Adrenal gland (tissue), 12 donors: ENCODE results near the gene C6orf15. TPM values are rescaled to one million over a fixed set of nuclear protein-coding genes. Genes with fewer than 3 reads are reported as not detected.

Source experiments
- DNase-seq, 7 donors: peaks; one replicate each; pipeline ENCODE4 v3.0.0-alpha.2; 2019 to 2020
- H3K27ac ChIP-seq, 5 donors: fragments of 200-600 bp; sonication (generic) in 4 of 5; 1 replicate in 3 of 5; 2 replicates in 2 of 5; pipeline versions ENCODE4 v1.5.1 to v1.8.0; 2016 to 2020; ENCODE audit warnings: mild to moderate bottlenecking in 1 of 5
- H3K27me3 ChIP-seq: fragments of 200-600 bp; 2 replicates; pipeline ENCODE4 v1.8.0; 2021
- H3K36me3 ChIP-seq, 2 donors: fragments of 200-600 bp; replicated peaks in 1 of 2; 1 replicate in 1 of 2; 2 replicates in 1 of 2; pipeline versions ENCODE4 v1.5.1 to v1.8.0; 2018 to 2022
- H3K4me1 ChIP-seq, 2 donors: fragments of 200-600 bp; replicated peaks in 1 of 2; 1 replicate in 1 of 2; 2 replicates in 1 of 2; pipeline versions ENCODE4 v1.5.1 to v1.8.0; 2018 to 2021
- H3K4me3 ChIP-seq, 4 donors: fragments of 200-600 bp; sonication (generic) in 3 of 4; one replicate each; pipeline ENCODE4 v1.5.1; 2016 to 2018
- H3K9me3 ChIP-seq, 3 donors: fragments of 200-600 bp; sonication (generic) in 1 of 3; replicated peaks in 1 of 3; 1 replicate in 2 of 3; 2 replicates in 1 of 3; pipeline versions ENCODE4 v1.5.1 to v1.8.0; 2016 to 2021
- CTCF ChIP-seq, 6 experiments: fragments of 450-650 bp in 4 of 6; fragments of 200-600 bp in 2 of 6; sonication (generic) in 1 of 6; IDR thresholded peaks; 1 replicate in 5 of 6; 2 replicates in 1 of 6; pipeline versions ENCODE4 v1.5.1 to v1.8.0; 2016 to 2021; ENCODE audit warnings: antibody characterized with exemption in 6 of 6, mild to moderate bottlenecking in 2 of 6, moderate library complexity in 1 of 6
- POLR2A ChIP-seq, 2 donors: fragments of 450-650 bp; IDR thresholded peaks; one replicate each; pipeline ENCODE4 v1.6.1; 2017; ENCODE audit warnings: antibody characterized with exemption in 2 of 2, mild to moderate bottlenecking in 2 of 2, moderate library complexity in 1 of 2
- WGBS, 4 donors: extraction: QIAGEN DNeasy Blood & Tissue Kit in 2 of 4; methylation state at CpG; one replicate each; pipeline versions ENCODE4 v1.1.5 to v1.1.7; 2013 to 2017; 5-methylcytosine and 5-hydroxymethylcytosine counted together
- intact Hi-C, 2 donors: fragments of 100-400 bp; cut with DNase I; formaldehyde crosslinking; loops; one replicate each; pipeline versions ENCODE4 v1.14.1 to v1.15.0; 2022 to 2023
- polyA plus RNA-seq, 3 donors: library from polyadenylated mRNA; stranded (reverse); fragments of 200-250 nt in 2 of 3; fragments of 350-450 nt in 1 of 3; fragmentation: Illumina TruSeq in 1 of 3; extraction: RNeasy Lipid Tissue Mini Kit (QIAGEN cat#74804) in 1 of 3; gene quantifications; one replicate each; pipeline ENCODE4 v1.2.3, GENCODE V29; 2013 to 2014
- total RNA-seq, 9 donors: library from RNA; depleted of rRNA in 4 of 9; stranded (reverse); fragments of >200 nt in 4 of 9; fragments of 120-200 nt in 1 of 9; fragmentation: NEBNext Ultra II Directional in 1 of 9; extraction: Animal tissue kit (Norgen Biotek cat#: 25700) in 1 of 9; gene quantifications; one replicate each; pipeline versions ENCODE4 v1.1.0 to v1.2.4, GENCODE V29; 2013 to 2023
- donor health status: healthy with polysubstance abuse.
- donor health status: Bipolar disorder and iron deficiency.
- donor health status: DM: yes; HTN: yes; CAD: no.
- donor health status: DM: no; HTN: no; CAD: no.
- donor health status: DM: no; HTN: no; CAD: no.
- donor health status: DM: yes; HTN: yes; CAD: no.

Gene C6orf15
- total and polyA plus RNA-seq, 12 donors: not detected

- TF ChIP-seq CTCF (IDR thresholded peaks at IDR 0.05): no peak
- TF ChIP-seq POLR2A (IDR thresholded peaks at IDR 0.05): no peak
- no peak overlapping the region for H3K27ac ChIP-seq
- H3K4me1 ChIP-seq: peaks cover 5% of the 10 kb centered on the region in 2 donors
- H3K36me3 ChIP-seq: peaks cover 0 to 2% of the 10 kb centered on the region in 2 donors
- DNase-seq: no peak
- WGBS, 4 donors: 88 to 93% (median 90%) methylated on average over 7 of the region's 7 CpGs
- H3K27me3 ChIP-seq: no peaks in the 10 kb centered on the region
- intact Hi-C loops: no loop called here
- H3K9me3 ChIP-seq: no peaks in the 10 kb centered on the region
- no peak overlapping the region for H3K4me3 ChIP-seq
Observed at GRCh38 chr6:31152781-31153180, 40.4 kb upstream of the C6orf15 start.

GRCh38 chr6:31149827-31150447 lies 37.6 kb upstream of the C6orf15 start:
- no peaks in the 10 kb centered on the region for H3K4me1 ChIP-seq
- intact Hi-C loops: no loop called here
- TF ChIP-seq CTCF (IDR thresholded peaks at IDR 0.05) (no peak), POLR2A (IDR thresholded peaks at IDR 0.05) (no peak)
- no peak for DNase-seq
- H3K36me3 ChIP-seq: no peaks in the 10 kb centered on the region
- WGBS, 4 donors: 93 to 98% (median 96%) methylated on average over 5 to 6 of the region's 6 CpGs
- H3K27me3 ChIP-seq: no peaks in the 10 kb centered on the region
- H3K9me3 ChIP-seq: no peaks in the 10 kb centered on the region
- no peak overlapping the region for H3K4me3 ChIP-seq
- no peak overlapping the region for H3K27ac ChIP-seq

GRCh38 chr6:31145386-31145785 lies 33.0 kb upstream of the C6orf15 start:
- Histone ChIP-seq H3K36me3 (no peaks in the 10 kb centered on the region), H3K27ac (no peak overlapping the region), H3K27me3 (no peaks in the 10 kb centered on the region), H3K4me1 (no peaks in the 10 kb centered on the region), H3K9me3 (no peaks in the 10 kb centered on the region), H3K4me3 (no peak overlapping the region)
- 91 to 97% (median 94%) methylated on average over 10 of the region's 10 CpGs for WGBS, 4 donors
- DNase-seq: no peak
- no peak for TF ChIP-seq POLR2A (IDR thresholded peaks at IDR 0.05)
- intact Hi-C loops: no loop called here

- intact Hi-C loops: no loop called here
- Histone ChIP-seq H3K36me3 (no peaks in the 10 kb centered on the region), H3K27ac (no peak overlapping the region), H3K9me3 (no peaks in the 10 kb centered on the region), H3K4me1 (no peaks in the 10 kb centered on the region), H3K4me3 (no peak overlapping the region), H3K27me3 (no peaks in the 10 kb centered on the region)
- TF ChIP-seq POLR2A (IDR thresholded peaks at IDR 0.05): no peak
- TF ChIP-seq CTCF (IDR thresholded peaks at IDR 0.05): no peak
- 79 to 92% (median 85%) methylated on average over 6 to 11 of the region's 11 CpGs for WGBS, 4 donors
- no peak for DNase-seq
Observed at GRCh38 chr6:31144970-31145340, 32.6 kb upstream of the C6orf15 start.

GRCh38 chr6:31144296-31144969 lies 32.1 kb upstream of the C6orf15 start:
- intact Hi-C loops: no loop called here
- no peak for DNase-seq

More at GRCh38 chr6:31144296-31144969, 32.1 kb upstream of the C6orf15 start:
- H3K4me3 ChIP-seq: no peak overlapping the region
- 87 to 94% (median 93%) methylated on average over 17 to 18 of the region's 18 CpGs for WGBS, 4 donors
- no peaks in the 10 kb centered on the region for H3K27me3 ChIP-seq
- no peaks in the 10 kb centered on the region for H3K4me1 ChIP-seq
- TF ChIP-seq POLR2A (IDR thresholded peaks at IDR 0.05) (no peak), CTCF (IDR thresholded peaks at IDR 0.05) (no peak)
- H3K9me3 ChIP-seq: no peaks in the 10 kb centered on the region
- H3K27ac ChIP-seq: no peak overlapping the region
- no peaks in the 10 kb centered on the region for H3K36me3 ChIP-seq
